HCT116 (cell line): ENCODE results near the gene TTC38. TPM values are rescaled to one million over a fixed set of nuclear protein-coding genes. Genes with fewer than 3 reads are reported as not detected.

Experiments used
- ATAC-seq: fragments of 200-7000 bp; cut with Tn5 transposase; 2 replicates; pipeline ENCODE4 v1.9.1; 2020; ENCODE audit warnings: mild to moderate bottlenecking, moderate library complexity
- BruUV-seq: library from RNA; stranded (reverse); fragments of 400-500 nt; replicated peaks from 2 replicates; lab custom pipeline; 2021; lab: Mats Ljungman, UMichigan
- CTCF ChIA-PET: fragments of 300-600 bp; sonication (Branson Sonifier 250); formaldehyde crosslinking; loops from one replicate; lab custom pipeline; 2021; ENCODE audit warnings: antibody characterized with exemption; lab: Charles Lee
- POLR2A ChIA-PET: fragments of 300-600, 350-600 bp; sonication (Branson Sonifier 250); formaldehyde crosslinking; loops from one replicate; lab custom pipeline; 2021; ENCODE audit warnings: antibody characterized with exemption; lab: Charles Lee
- RAD21 ChIA-PET, 2 experiments: fragments of 300-600 bp; sonication (Branson Sonifier 250); formaldehyde crosslinking; loops; one replicate each; lab custom pipeline; 2023; ENCODE audit warnings: low total read pairs in 2 of 2; ENCODE audit not compliant: uncharacterized antibody in 2 of 2, unreplicated experiment in 2 of 2, low non-redundant PET in 1 of 2; lab: Charles Lee
- DNase-seq: peaks from one replicate; pipeline ENCODE4 v3.0.0-alpha.2; 2010; ENCODE audit warnings: low read depth, low spot score
- H2AFZ ChIP-seq: fragments of 200-600 bp; shearing (Covaris generic), sonication (generic); 2 replicates; pipeline ENCODE4 v1.6.1; 2017; ENCODE audit warnings: low read depth, mixed run types, mixed read lengths, antibody characterized with exemption, low read length; ENCODE audit not compliant: poor library complexity, severe bottlenecking
- H3K27ac ChIP-seq: 2 replicates; pipeline ENCODE4 v1.5.1; 2012; ENCODE audit warnings: low read depth, low read length
- H3K27me3 ChIP-seq: fragments of 200-600 bp; sonication (generic); 2 replicates; pipeline ENCODE4 v1.6.1; 2016; ENCODE audit warnings: mixed run types, low read length, mixed read lengths; ENCODE audit not compliant: insufficient read depth
- H3K36me3 ChIP-seq, 2 experiments: fragments of 200-500 bp in 1 of 2; fragments of 200-600 bp in 1 of 2; sonication (Bioruptor generic) in 1 of 2; sonication (generic) in 1 of 2; 2 replicates each; pipeline versions ENCODE4 v1.5.1 to v1.6.1; 2014 to 2016; ENCODE audit warnings: low read length in 2 of 2, inconsistent platforms in 1 of 2, mixed read lengths in 1 of 2, mixed run types in 1 of 2; ENCODE audit not compliant: insufficient read depth in 2 of 2, control insufficient read depth in 1 of 2
- H3K4me1 ChIP-seq, 2 experiments: fragments of 200-600 bp in 1 of 2; sonication (generic) in 1 of 2; 2 replicates each; pipeline versions ENCODE4 v1.5.1 to v1.6.1; 2012 to 2017; ENCODE audit warnings: low read length in 2 of 2, inconsistent platforms in 1 of 2, mild to moderate bottlenecking in 1 of 2, mixed read lengths in 1 of 2, mixed run types in 1 of 2, moderate library complexity in 1 of 2; ENCODE audit not compliant: insufficient read depth in 2 of 2, control insufficient read depth in 1 of 2
- H3K4me2 ChIP-seq: fragments of 200-600 bp; sonication (generic); 2 replicates; pipeline ENCODE4 v1.6.1; 2017; ENCODE audit warnings: mixed run types, low read length, mixed read lengths
- H3K4me3 ChIP-seq, 2 experiments: fragments of 200-600 bp in 1 of 2; sonication (generic) in 1 of 2; replicated peaks in 1 of 2; 2 replicates each; pipeline ENCODE4 v1.5.1; 2011 to 2016; ENCODE audit warnings: low read length in 2 of 2, control low read depth in 1 of 2, low read depth in 1 of 2, mild to moderate bottlenecking in 1 of 2, mixed read lengths in 1 of 2, mixed run types in 1 of 2
- H3K79me2 ChIP-seq: fragments of 200-600 bp; sonication (generic); 2 replicates; pipeline ENCODE4 v1.6.1; 2017; ENCODE audit warnings: mild to moderate bottlenecking, mixed run types, low read length, moderate library complexity, mixed read lengths; ENCODE audit not compliant: insufficient read depth
- H3K9ac ChIP-seq: fragments of 200-600 bp; sonication (generic); 2 replicates; pipeline ENCODE4 v1.6.1; 2016; ENCODE audit warnings: low read length, mixed read lengths
- H3K9me2 ChIP-seq: fragments of 200-600 bp; sonication (generic), shearing (Covaris generic); 2 replicates; pipeline ENCODE4 v1.6.1; 2017; ENCODE audit warnings: mixed run types, mild to moderate bottlenecking, moderate library complexity; ENCODE audit not compliant: insufficient read depth
- H3K9me3 ChIP-seq, 2 experiments: fragments of 200-500 bp in 1 of 2; fragments of 200-600 bp in 1 of 2; sonication (Bioruptor generic) in 1 of 2; sonication (generic) in 1 of 2; 2 replicates each; pipeline ENCODE4 v1.6.1; 2014 to 2017; ENCODE audit warnings: low read length in 2 of 2, mixed read lengths in 2 of 2, inconsistent platforms in 1 of 2, low read depth in 1 of 2, mild to moderate bottlenecking in 1 of 2, mixed run types in 1 of 2, moderate library complexity in 1 of 2; ENCODE audit not compliant: control insufficient read depth in 1 of 2, insufficient read depth in 1 of 2
- H4K20me1 ChIP-seq: fragments of 200-600 bp; sonication (generic), shearing (Covaris generic); 2 replicates; pipeline ENCODE4 v1.6.1; 2017; ENCODE audit warnings: mixed run types, mild to moderate bottlenecking, moderate library complexity; ENCODE audit not compliant: insufficient read depth
- ATF3 ChIP-seq: IDR thresholded peaks from 2 replicates; pipeline ENCODE4 v1.6.1; 2012
- CBX3 ChIP-seq: IDR thresholded peaks from 2 replicates; pipeline ENCODE4 v1.6.1; 2012; ENCODE audit warnings: low read depth
- CEBPB ChIP-seq: IDR thresholded peaks from 2 replicates; pipeline ENCODE4 v1.6.1; 2012; ENCODE audit warnings: low read depth
- EGR1 ChIP-seq: IDR thresholded peaks from 2 replicates; pipeline ENCODE4 v1.6.1; 2012; ENCODE audit warnings: low read depth
- EZH2 ChIP-seq: fragments of 200-600 bp; sonication (generic); IDR thresholded peaks from 2 replicates; pipeline ENCODE4 v1.6.1; 2017; ENCODE audit warnings: antibody characterized with exemption, mixed run types
- EZH2phosphoT487 ChIP-seq: fragments of 200-600 bp; IDR thresholded peaks from 2 replicates; pipeline ENCODE4 v1.6.1; 2018; ENCODE audit warnings: antibody characterized with exemption, borderline replicate concordance
- FOSL1 ChIP-seq: IDR thresholded peaks from 2 replicates; pipeline ENCODE4 v1.6.1; 2012; ENCODE audit warnings: low read depth
- JUND ChIP-seq: IDR thresholded peaks from 2 replicates; pipeline ENCODE4 v1.6.1; 2012
- MAX ChIP-seq: IDR thresholded peaks from 2 replicates; pipeline ENCODE4 v1.6.1; 2012
- POLR2A ChIP-seq: IDR thresholded peaks from 2 replicates; pipeline ENCODE4 v1.7.0; 2011; ENCODE audit warnings: borderline replicate concordance; ENCODE audit not compliant: insufficient read depth, insufficient read length; ENCODE audit errors: extremely low read depth
- RAD21 ChIP-seq: IDR thresholded peaks from 2 replicates; pipeline ENCODE4 v1.6.1; 2012; ENCODE audit warnings: low read depth, mild to moderate bottlenecking
- SIN3A ChIP-seq: IDR thresholded peaks from 2 replicates; pipeline ENCODE4 v1.6.1; 2012; ENCODE audit warnings: low read depth
- SP1 ChIP-seq: IDR thresholded peaks from 2 replicates; pipeline ENCODE4 v1.6.1; 2012; ENCODE audit warnings: low read depth
- SRF ChIP-seq: IDR thresholded peaks from 2 replicates; pipeline ENCODE4 v1.6.1; 2012; ENCODE audit warnings: low read depth
- YY1 ChIP-seq: IDR thresholded peaks from 2 replicates; pipeline ENCODE4 v1.6.1; 2011; ENCODE audit warnings: low read length, low read depth, moderate library complexity, mild to moderate bottlenecking; ENCODE audit not compliant: insufficient replicate concordance; ENCODE audit errors: extremely low read depth
- ZBTB33 ChIP-seq: IDR thresholded peaks from 2 replicates; pipeline ENCODE4 v1.6.1; 2011; ENCODE audit warnings: mild to moderate bottlenecking, low read length, moderate library complexity; ENCODE audit not compliant: insufficient replicate concordance; ENCODE audit errors: extremely low read depth
- intact Hi-C: fragments of 100-400 bp; cut with micrococcal nuclease; formaldehyde crosslinking; loops from 2 replicates; pipeline ENCODE4 v1.10.0; 2022
- total RNA-seq: library from RNA; stranded (reverse); gene quantifications from one replicate; pipeline ENCODE4 v1.2.1, GENCODE V29; 2021; ENCODE audit not compliant: unreplicated experiment

Gene TTC38
- total RNA-seq, 1 experiment from 2014 or later, result 22.9 TPM

DNA sequence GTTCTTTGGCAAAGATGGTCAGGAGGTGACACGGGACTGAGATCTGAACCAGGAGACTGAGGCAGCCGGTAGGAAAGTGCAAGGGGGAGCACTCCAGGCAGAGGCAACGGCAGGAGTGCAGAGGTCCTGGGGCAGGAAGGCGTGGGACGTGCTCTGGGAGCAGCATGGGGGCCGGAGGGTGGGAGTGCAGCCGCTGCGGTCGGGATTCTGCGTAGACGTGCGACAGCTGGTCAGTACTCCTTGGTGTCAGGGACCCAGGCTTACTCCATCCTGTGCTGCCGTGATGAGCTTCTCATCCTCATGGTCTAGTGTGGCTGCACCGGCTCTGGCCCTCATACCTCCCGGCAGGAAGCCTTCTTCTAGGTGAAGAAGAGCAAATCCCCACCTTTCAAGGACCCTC lies 50.8 kb downstream of the TTC38 start:
- no peaks in the 10 kb centered on the region for H4K20me1 ChIP-seq
- no peak overlapping the region for H3K9ac ChIP-seq
- no TSS peak for BruUV-seq
- POLR2A ChIA-PET, result no interaction called here
- H3K4me1 ChIP-seq, result no peaks in the 10 kb centered on the region
- no peak overlapping the region for H3K4me2 ChIP-seq
- intact Hi-C loops, result no loop called here
- H3K9me2 ChIP-seq, result no peaks in the 10 kb centered on the region
- DNase-seq (no peak), ATAC-seq (no peak)
- RAD21 ChIA-PET, result no interaction called here
- H3K79me2 ChIP-seq, result peaks cover 30% of the 10 kb centered on the region; the same call in 1 of the 2 replicates
- no peak overlapping the region for H3K4me3 ChIP-seq
- CTCF ChIA-PET, result no interaction called here
- TF ChIP-seq SP1 (no peak), SRF (no peak), EZH2phosphoT487 (no peak), RAD21 (no peak), EGR1 (no peak), SIN3A (no peak), YY1 (no peak), JUND (no peak), ATF3 (no peak), FOSL1 (no peak), MAX (no peak), ZBTB33 (no peak), POLR2A (no peak), EZH2 (no peak), CEBPB (no peak), CBX3 (no peak)
- TF ChIP-seq, all 23 proteins: peak for 0
- Histone ChIP-seq H3K27ac (no peak overlapping the region), H3K36me3 (peaks cover 40 to 41% of the 10 kb centered on the region in 2 experiments), H2AFZ (no peak overlapping the region), H3K27me3 (no peaks in the 10 kb centered on the region), H3K9me3 (no peaks in the 10 kb centered on the region)
